ENCODE results near the gene AGRP.

- no peak for TF ChIP-seq EZH2phosphoT487 (IDR thresholded peaks at IDR 0.05; ENCODE audit: borderline replicate concordance, low read length)
- TF ChIP-seq, protein P1, sequence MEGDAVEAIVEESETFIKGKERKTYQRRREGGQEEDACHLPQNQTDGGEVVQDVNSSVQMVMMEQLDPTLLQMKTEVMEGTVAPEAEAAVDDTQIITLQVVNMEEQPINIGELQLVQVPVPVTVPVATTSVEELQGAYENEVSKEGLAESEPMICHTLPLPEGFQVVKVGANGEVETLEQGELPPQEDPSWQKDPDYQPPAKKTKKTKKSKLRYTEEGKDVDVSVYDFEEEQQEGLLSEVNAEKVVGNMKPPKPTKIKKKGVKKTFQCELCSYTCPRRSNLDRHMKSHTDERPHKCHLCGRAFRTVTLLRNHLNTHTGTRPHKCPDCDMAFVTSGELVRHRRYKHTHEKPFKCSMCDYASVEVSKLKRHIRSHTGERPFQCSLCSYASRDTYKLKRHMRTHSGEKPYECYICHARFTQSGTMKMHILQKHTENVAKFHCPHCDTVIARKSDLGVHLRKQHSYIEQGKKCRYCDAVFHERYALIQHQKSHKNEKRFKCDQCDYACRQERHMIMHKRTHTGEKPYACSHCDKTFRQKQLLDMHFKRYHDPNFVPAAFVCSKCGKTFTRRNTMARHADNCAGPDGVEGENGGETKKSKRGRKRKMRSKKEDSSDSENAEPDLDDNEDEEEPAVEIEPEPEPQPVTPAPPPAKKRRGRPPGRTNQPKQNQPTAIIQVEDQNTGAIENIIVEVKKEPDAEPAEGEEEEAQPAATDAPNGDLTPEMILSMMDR (IDR thresholded peaks at IDR 0.05; ENCODE audit: low read depth, low read length, poor library complexity, severe bottlenecking) = no peak
Observed at GRCh38 chr16:67470359-67470758, 13.0 kb downstream of the AGRP start.

Measured in DOHH2 (cell line).